Skeletal muscle tissue (tissue), 4 donors: ENCODE results near the gene SMAD2. TPM values are rescaled to one million over a fixed set of nuclear protein-coding genes. Genes with fewer than 3 reads are reported as not detected.

Experiments
- H3K27ac ChIP-seq: one replicate; pipeline ENCODE4 v1.7.0; 2013; ENCODE audit warnings: mild to moderate bottlenecking, low read depth, low read length, inconsistent platforms
- H3K27me3 ChIP-seq, 3 donors: one replicate each; pipeline ENCODE4 v1.7.0; 2013; ENCODE audit warnings: low read length in 3 of 3; ENCODE audit not compliant: control insufficient read depth in 3 of 3, insufficient read depth in 3 of 3
- H3K36me3 ChIP-seq, 3 donors: one replicate each; pipeline ENCODE4 v1.7.0; 2013; ENCODE audit warnings: low read length in 3 of 3; ENCODE audit not compliant: control insufficient read depth in 3 of 3, insufficient read depth in 3 of 3
- H3K4me1 ChIP-seq, 3 donors: one replicate each; pipeline ENCODE4 v1.7.0; 2013; ENCODE audit warnings: low read length in 3 of 3, mild to moderate bottlenecking in 3 of 3; ENCODE audit not compliant: control insufficient read depth in 3 of 3, insufficient read depth in 3 of 3
- H3K4me3 ChIP-seq, 3 donors: one replicate each; pipeline ENCODE4 v1.7.0; 2013; ENCODE audit warnings: low read length in 3 of 3
- H3K9ac ChIP-seq, 3 donors: one replicate each; pipeline ENCODE4 v1.7.0; 2013; ENCODE audit warnings: low read length in 3 of 3, mild to moderate bottlenecking in 3 of 3, moderate library complexity in 2 of 3, low read depth in 1 of 3
- H3K9me3 ChIP-seq, 3 donors: one replicate each; pipeline ENCODE4 v1.7.0; 2013; ENCODE audit warnings: low read length in 3 of 3; ENCODE audit not compliant: control insufficient read depth in 3 of 3
- total RNA-seq: library from RNA; depleted of rRNA; stranded (reverse); fragments of >200 nt; gene quantifications from one replicate; pipeline ENCODE4 v1.2.3, GENCODE V29; 2014
- donor health status: Osteomylitis.

SMAD2 gene
- total RNA-seq, 1 donor from 2014 or later, result 23.0 TPM

- H3K4me1 ChIP-seq, result peaks cover 0 to 1% (median 0%) of the 10 kb centered on the region in 3 donors
- H3K27me3 ChIP-seq, result no peaks in the 10 kb centered on the region
- H3K9me3 ChIP-seq, result no peaks in the 10 kb centered on the region
- no peak overlapping the region for H3K4me3 ChIP-seq
- H3K9ac ChIP-seq, result no peak overlapping the region
- H3K36me3 ChIP-seq, result peaks cover 0 to 6% (median 0%) of the 10 kb centered on the region in 3 donors
- H3K27ac ChIP-seq, result no peak overlapping the region
These were observed 61.7 kb downstream of the SMAD2 start for GRCh38 chr18:47868744-47869143.

DNA sequence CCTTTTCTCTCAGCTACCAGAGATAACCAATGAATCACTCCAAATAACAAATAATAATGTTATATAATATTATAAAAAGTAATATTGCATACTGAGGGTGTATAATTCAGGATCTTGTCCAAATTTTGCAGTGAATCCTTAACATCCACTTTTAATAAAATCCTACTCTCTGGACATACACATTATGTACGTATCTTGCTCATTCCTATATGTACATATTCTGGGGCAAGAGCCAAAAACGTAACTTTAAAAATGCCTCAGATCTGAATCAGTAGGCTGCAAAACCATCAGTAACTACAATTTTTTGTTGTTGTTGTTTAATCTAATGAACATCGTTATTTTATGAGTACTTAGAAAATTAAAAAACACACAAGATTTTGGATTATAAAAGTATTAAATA is 65.3 kb downstream of the SMAD2 start:
- no peak overlapping the region for H3K27ac ChIP-seq
- H3K4me1 ChIP-seq, result peaks cover 3 to 16% (median 16%) of the 10 kb centered on the region in 3 donors
- H3K4me3 ChIP-seq, result no peak overlapping the region
- no peaks in the 10 kb centered on the region for H3K27me3 ChIP-seq
- no peaks in the 10 kb centered on the region for H3K9me3 ChIP-seq
- H3K9ac ChIP-seq, result no peak overlapping the region
- peaks cover 0 to 6% (median 0%) of the 10 kb centered on the region in 3 donors for H3K36me3 ChIP-seq

DNA sequence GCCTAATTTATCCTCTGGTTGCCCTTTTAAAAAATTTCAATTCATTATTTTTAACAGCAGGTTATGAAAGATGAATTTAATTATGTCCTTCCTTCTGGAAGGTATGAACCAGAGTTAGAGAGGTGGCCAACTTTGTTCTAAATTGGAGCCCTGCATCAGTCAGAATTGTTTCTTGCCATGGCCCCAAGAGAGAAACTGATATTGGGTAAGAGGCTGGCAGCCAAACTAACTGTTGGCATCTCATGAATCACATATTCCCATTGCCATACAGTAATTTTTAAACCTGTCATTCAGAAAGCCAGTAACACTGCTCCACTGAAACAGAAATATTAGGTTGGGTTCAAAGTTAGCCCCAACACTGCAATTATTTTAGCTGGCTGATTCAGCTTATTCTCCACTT is 67.4 kb downstream of the SMAD2 start:
- no peak overlapping the region for H3K27ac ChIP-seq
- peaks cover 3 to 16% (median 16%) of the 10 kb centered on the region in 3 donors for H3K4me1 ChIP-seq
- peaks cover 0 to 10% (median 3%) of the 10 kb centered on the region in 3 donors for H3K36me3 ChIP-seq
- H3K27me3 ChIP-seq, result no peaks in the 10 kb centered on the region
- H3K9ac ChIP-seq, result no peak overlapping the region
- no peak overlapping the region for H3K4me3 ChIP-seq
- H3K9me3 ChIP-seq, result no peaks in the 10 kb centered on the region

- H3K27me3 ChIP-seq, result no peaks in the 10 kb centered on the region
- H3K9ac ChIP-seq, result no peak overlapping the region
- peaks cover 3 to 10% (median 4%) of the 10 kb centered on the region in 3 donors for H3K36me3 ChIP-seq
- no peak overlapping the region for H3K27ac ChIP-seq
- peaks cover 0 to 14% (median 5%) of the 10 kb centered on the region in 3 donors for H3K9me3 ChIP-seq
- peaks cover 3 to 15% (median 13%) of the 10 kb centered on the region in 3 donors for H3K4me1 ChIP-seq
- no peak overlapping the region for H3K4me3 ChIP-seq
These were observed 71.9 kb downstream of the SMAD2 start for GRCh38 chr18:47858607-47859006.

- Histone ChIP-seq H3K4me3 (no peak overlapping the region), H3K36me3 (peaks cover 0 to 19% (median 15%) of the 10 kb centered on the region in 3 donors), H3K9me3 (no peaks in the 10 kb centered on the region), H3K27ac (no peak overlapping the region), H3K27me3 (no peaks in the 10 kb centered on the region), H3K4me1 (no peaks in the 10 kb centered on the region), H3K9ac (no peak overlapping the region)
These were observed 82.8 kb downstream of the SMAD2 start for GRCh38 chr18:47847635-47848034.

DNA sequence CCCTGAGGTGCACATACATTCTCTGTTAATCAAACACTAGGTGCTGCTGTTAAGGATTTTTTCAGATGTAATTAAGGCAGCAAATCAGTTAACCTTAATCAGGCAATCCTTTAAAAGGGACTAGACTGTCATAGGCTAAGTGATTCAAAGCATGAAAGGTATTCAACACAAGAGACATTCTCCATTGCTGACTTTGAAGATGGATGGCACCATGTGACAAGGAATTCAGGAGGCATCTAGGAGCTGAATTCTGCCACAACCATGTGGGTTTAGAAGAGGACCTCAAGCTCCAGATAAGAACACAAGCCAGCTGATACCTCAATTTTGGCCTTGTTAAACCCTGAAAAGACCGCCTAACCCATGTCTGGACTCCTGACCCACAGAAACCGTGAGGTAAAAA is 84.0 kb downstream of the SMAD2 start:
- H3K27ac ChIP-seq, result no peak overlapping the region
- no peaks in the 10 kb centered on the region for H3K9me3 ChIP-seq
- H3K4me3 ChIP-seq, result no peak overlapping the region
- H3K27me3 ChIP-seq, result no peaks in the 10 kb centered on the region
- peaks cover 3 to 26% (median 19%) of the 10 kb centered on the region in 3 donors for H3K36me3 ChIP-seq
- H3K9ac ChIP-seq, result no peak overlapping the region
- H3K4me1 ChIP-seq, result no peaks in the 10 kb centered on the region

DNA sequence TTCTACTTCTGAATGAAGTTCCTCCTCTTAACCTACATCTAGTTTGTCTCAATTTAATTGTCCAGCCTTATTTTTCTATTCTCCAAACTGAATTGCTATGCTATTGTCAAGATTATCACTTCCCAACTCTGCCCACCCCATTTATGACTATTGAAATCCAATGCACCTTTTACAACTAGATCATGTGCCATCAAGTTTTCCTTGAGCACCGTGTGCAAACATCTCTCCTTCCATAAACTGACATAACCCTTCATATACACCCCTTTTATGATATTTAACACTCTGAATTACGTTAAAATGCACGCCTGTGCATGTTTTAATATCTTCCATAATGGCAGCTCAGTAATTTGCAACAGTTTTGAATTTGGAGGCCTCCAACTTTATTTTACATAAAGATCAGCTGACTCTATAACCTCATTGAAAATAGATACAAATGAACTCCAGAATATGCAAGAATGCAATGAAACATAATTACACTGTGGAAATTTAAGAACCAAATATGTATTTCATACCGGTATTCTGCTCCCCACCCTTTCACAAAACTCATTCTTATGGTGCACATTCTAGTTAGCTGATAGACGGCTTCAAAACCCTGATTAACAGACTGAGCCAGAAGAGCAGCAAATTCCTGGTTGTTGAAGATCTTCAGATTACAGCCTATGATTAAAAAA is 85.5 kb downstream of the SMAD2 start:
- H3K9ac ChIP-seq, result no peak overlapping the region
- peaks cover 3 to 32% (median 27%) of the 10 kb centered on the region in 3 donors for H3K36me3 ChIP-seq
- H3K4me1 ChIP-seq, result no peaks in the 10 kb centered on the region
- H3K27ac ChIP-seq, result no peak overlapping the region
- H3K4me3 ChIP-seq, result no peak overlapping the region
- no peaks in the 10 kb centered on the region for H3K27me3 ChIP-seq
- no peaks in the 10 kb centered on the region for H3K9me3 ChIP-seq

- Histone ChIP-seq H3K36me3 (peaks cover 8 to 43% (median 29%) of the 10 kb centered on the region in 3 donors), H3K4me1 (no peaks in the 10 kb centered on the region), H3K4me3 (no peak overlapping the region), H3K9me3 (no peaks in the 10 kb centered on the region), H3K9ac (no peak overlapping the region), H3K27ac (no peak overlapping the region), H3K27me3 (no peaks in the 10 kb centered on the region)
These were observed 87.6 kb downstream of the SMAD2 start for GRCh38 chr18:47842836-47843235.

- no peaks in the 10 kb centered on the region for H3K9me3 ChIP-seq
- H3K4me3 ChIP-seq, result no peak overlapping the region
- H3K9ac ChIP-seq, result no peak overlapping the region
- no peaks in the 10 kb centered on the region for H3K27me3 ChIP-seq
- H3K36me3 ChIP-seq, result peaks cover 8 to 37% (median 20%) of the 10 kb centered on the region in 3 donors
- H3K27ac ChIP-seq, result no peak overlapping the region
- no peaks in the 10 kb centered on the region for H3K4me1 ChIP-seq
These were observed 92.1 kb downstream of the SMAD2 start for GRCh38 chr18:47838396-47838795.

DNA sequence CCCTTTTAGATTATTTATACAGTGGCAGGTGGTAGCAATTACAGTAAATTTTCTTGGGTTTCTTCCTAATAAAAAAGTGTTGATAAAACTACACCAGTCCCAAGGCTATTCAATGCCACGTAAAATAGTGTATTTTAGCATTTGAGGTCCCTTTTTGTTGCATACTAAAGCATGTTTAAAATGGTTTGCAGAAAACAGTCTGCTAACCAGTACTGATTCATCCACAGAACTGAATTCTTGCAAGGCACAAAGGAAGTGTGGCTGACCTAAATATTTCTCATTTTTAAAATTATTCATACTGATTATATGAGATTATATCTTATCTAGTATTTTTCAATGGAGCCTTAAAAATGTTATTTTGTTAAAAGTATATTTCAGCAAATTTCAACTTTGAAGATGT is 98.1 kb downstream of the SMAD2 start:
- Histone ChIP-seq H3K4me1 (no peaks in the 10 kb centered on the region), H3K27me3 (no peaks in the 10 kb centered on the region), H3K36me3 (peaks cover 0 to 13% (median 3%) of the 10 kb centered on the region in 3 donors), H3K27ac (no peak overlapping the region), H3K4me3 (no peak overlapping the region), H3K9me3 (no peaks in the 10 kb centered on the region), H3K9ac (no peak overlapping the region)
